ENCODE results near the gene SLC25A11. TPM values are rescaled to one million over a fixed set of nuclear protein-coding genes. Genes with fewer than 3 reads are reported as not detected.

SLC25A11 gene
- total RNA-seq, 1 donor from 2014 or later: 35.3 TPM

GRCh38 chr17:4958102-4958501, 18.3 kb upstream of the SLC25A11 start:
- no peaks in the 10 kb centered on the region for H3K9me3 Mint-ChIP-seq
- ChIA-PET POLR2A (interaction anchor here (0.7 to 2.3 kb wide), 3 partner anchors 9 to 120 kb away, joined by 4 to 8 read pairs (median 6); partner anchors contain the start of genes PFN1, SPAG7 and ZFP3), CTCF (interaction anchor here (1.4 kb wide), 1 partner anchor 49 kb away, joined by 4 read pairs; no protein-coding TSS in a partner anchor)
- no peak overlapping the region for H3K27ac Mint-ChIP-seq
- H3K27me3 Mint-ChIP-seq: no peaks in the 10 kb centered on the region
- peaks cover 37% of the 10 kb centered on the region for H3K36me3 Mint-ChIP-seq (ENCODE audit: low read depth)
- ATAC-seq (ENCODE audit: low read depth) (no peak), DNase-seq (no peak)
- no peak for TF ChIP-seq CTCF (IDR thresholded peaks at IDR 0.05)
- intact Hi-C loops (cut with micrococcal nuclease): no loop called here
- no peak overlapping the region for H3K4me3 Mint-ChIP-seq
- H3K4me1 Mint-ChIP-seq: no peaks in the 10 kb centered on the region

GRCh38 chr17:4956493-4957061, 16.7 kb upstream of the SLC25A11 start:
- DNase-seq (no peak), ATAC-seq (ENCODE audit: low read depth) (no peak)
- ChIA-PET CTCF (no interaction called here), POLR2A (interaction anchor here (0.5 to 2.3 kb wide), 4 partner anchors 8 to 72 kb away, joined by 4 to 8 read pairs (median 5); partner anchors contain the start of genes PFN1, RNF167, SLC25A11 and SPAG7)
- Mint-ChIP-seq H3K4me3 (no peak overlapping the region), H3K36me3 (ENCODE audit: low read depth) (peaks cover 34% of the 10 kb centered on the region), H3K27ac (no peak overlapping the region), H3K27me3 (no peaks in the 10 kb centered on the region), H3K4me1 (no peaks in the 10 kb centered on the region), H3K9me3 (no peaks in the 10 kb centered on the region)
- intact Hi-C loops (cut with micrococcal nuclease): loop anchor here (1.0 kb wide), 1 partner anchor 47 kb away; no protein-coding TSS in a partner anchor
- no peak for TF ChIP-seq CTCF (IDR thresholded peaks at IDR 0.05)

GRCh38 chr17:4955091-4955490, 15.2 kb upstream of the SLC25A11 start:
- DNase-seq: no peak
- intact Hi-C loops (cut with micrococcal nuclease): no loop called here
- TF ChIP-seq CTCF (IDR thresholded peaks at IDR 0.05): no peak
- Mint-ChIP-seq H3K27me3 (no peaks in the 10 kb centered on the region), H3K4me1 (peaks cover 12% of the 10 kb centered on the region), H3K36me3 (ENCODE audit: low read depth) (peaks cover 22% of the 10 kb centered on the region), H3K9me3 (no peaks in the 10 kb centered on the region), H3K4me3 (no peak overlapping the region), H3K27ac (no peak overlapping the region)
- CTCF ChIA-PET: no interaction called here
- ATAC-seq (ENCODE audit: low read depth): no peak
- POLR2A ChIA-PET: interaction anchor here (0.8 to 1.5 kb wide), 4 partner anchors 10 to 46 kb away, joined by 3 to 6 read pairs (median 4); partner anchors contain the start of genes RNF167, SLC25A11 and SPAG7

GRCh38 chr17:4953451-4953961, 13.7 kb upstream of the SLC25A11 start:
- Mint-ChIP-seq H3K27me3 (peaks cover 2% of the 10 kb centered on the region), H3K36me3 (ENCODE audit: low read depth) (peaks cover 9% of the 10 kb centered on the region), H3K9me3 (no peaks in the 10 kb centered on the region), H3K4me3 (no peak overlapping the region), H3K27ac (no peak overlapping the region), H3K4me1 (peaks cover 14% of the 10 kb centered on the region)
- DNase-seq (no peak), ATAC-seq (ENCODE audit: low read depth) (no peak)
- intact Hi-C loops (cut with micrococcal nuclease): no loop called here
- no peak for TF ChIP-seq CTCF (IDR thresholded peaks at IDR 0.05)
- ChIA-PET CTCF (no interaction called here), POLR2A (interaction anchor here (0.7 to 12.1 kb wide), 3 partner anchors 13 to 64 kb away, joined by 3 to 391 read pairs (median 9); partner anchors contain the start of genes RNF167, SLC25A11 and SPAG7)

GRCh38 chr17:4951486-4951885, 11.6 kb upstream of the SLC25A11 start:
- Mint-ChIP-seq H3K9me3 (no peaks in the 10 kb centered on the region), H3K27ac (peak overlapping the region; percentile 86), H3K4me1 (peaks cover 19% of the 10 kb centered on the region), H3K36me3 (ENCODE audit: low read depth) (peaks cover 13% of the 10 kb centered on the region), H3K27me3 (peaks cover 2% of the 10 kb centered on the region), H3K4me3 (no peak overlapping the region)
- ATAC-seq (ENCODE audit: low read depth) (no peak), DNase-seq (no peak)
- CTCF ChIA-PET: interaction anchor here (1.0 to 2.0 kb wide), 4 partner anchors 29 to 385 kb away, joined by 3 to 6 read pairs (median 3); partner anchors contain the start of gene CAMTA2
- POLR2A ChIA-PET: interaction anchor here (0.5 to 12.1 kb wide), 4 partner anchors 9 to 19 kb away, joined by 3 to 391 read pairs (median 55); partner anchors contain the start of genes GP1BA, RNF167, SLC25A11 and SPAG7
- intact Hi-C loops (cut with micrococcal nuclease): no loop called here
- no peak for TF ChIP-seq CTCF (IDR thresholded peaks at IDR 0.05)

Measured in activated B cell treated with CpG ODN at 0.5 μM for 24 hours (primary cell).